HG03175 (cell line): ENCODE data around the gene SLC6A8.
"Not testable (repeated sequence)": the region's sequence is repeated elsewhere in the genome, so short reads cannot be mapped to it uniquely, and the experiment has no call there.

Experiments
- ATAC-seq: cut with Tn5 transposase; IDR thresholded peaks from one replicate; pipeline ENCODE4 v1.9.1; 2021; ENCODE audit warnings: mild to moderate bottlenecking, moderate library complexity; ENCODE audit not compliant: unreplicated experiment

SLC6A8 gene

DNA sequence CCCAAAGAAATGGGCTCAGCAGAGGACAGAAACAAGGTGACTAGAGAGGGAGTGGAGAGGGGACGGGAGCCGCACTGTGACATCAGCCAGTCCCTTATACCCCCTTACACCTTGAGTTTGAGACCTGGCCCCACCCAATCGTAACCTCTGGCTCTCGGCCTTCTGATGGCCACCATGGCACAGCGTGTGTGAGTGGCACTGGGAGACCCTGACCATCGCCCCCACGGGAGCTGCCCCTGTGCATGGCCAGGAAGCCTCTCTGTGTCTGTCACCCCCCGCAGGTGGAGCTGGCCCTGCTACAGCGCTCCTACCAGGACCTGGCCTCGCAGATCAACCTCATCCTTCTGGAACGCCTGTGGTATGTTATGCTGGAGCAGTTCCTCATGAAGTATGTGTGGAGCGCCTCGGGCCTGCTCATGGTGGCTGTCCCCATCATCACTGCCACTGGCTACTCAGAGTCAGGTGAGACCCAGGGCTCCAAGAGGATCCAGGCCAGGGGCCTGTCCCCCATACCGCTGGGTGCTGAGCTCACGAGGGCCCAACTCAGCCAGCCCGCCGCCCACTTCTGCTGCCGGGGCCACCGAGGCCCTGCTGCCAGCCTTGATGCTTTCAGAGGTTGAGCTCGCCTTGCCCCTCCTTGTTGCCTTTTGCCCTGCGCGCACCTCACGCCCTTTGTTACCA, 41.4 kb downstream of the SLC6A8 start:
- no peak for ATAC-seq

DNA sequence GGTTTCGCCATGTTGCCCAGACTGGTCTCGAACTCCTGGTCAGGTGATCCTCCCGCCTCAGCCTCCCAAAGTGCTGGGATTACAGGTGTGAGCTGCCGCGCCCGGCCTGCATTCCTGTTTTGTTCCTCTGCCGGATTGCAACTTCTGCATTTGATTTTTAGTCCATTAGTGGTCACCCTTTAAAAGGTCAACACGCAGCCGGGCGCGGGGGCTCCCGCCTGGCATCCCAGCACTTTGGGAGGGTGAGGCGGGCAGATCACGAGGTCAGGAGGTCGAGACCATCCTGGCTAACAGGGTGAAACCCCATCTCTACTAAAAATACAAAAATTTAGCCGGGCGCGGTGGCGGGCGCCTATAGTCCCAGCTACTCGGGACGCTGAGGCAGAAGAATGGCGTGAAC, 42.4 kb downstream of the SLC6A8 start:
- ATAC-seq = not testable (repeated sequence)

DNA sequence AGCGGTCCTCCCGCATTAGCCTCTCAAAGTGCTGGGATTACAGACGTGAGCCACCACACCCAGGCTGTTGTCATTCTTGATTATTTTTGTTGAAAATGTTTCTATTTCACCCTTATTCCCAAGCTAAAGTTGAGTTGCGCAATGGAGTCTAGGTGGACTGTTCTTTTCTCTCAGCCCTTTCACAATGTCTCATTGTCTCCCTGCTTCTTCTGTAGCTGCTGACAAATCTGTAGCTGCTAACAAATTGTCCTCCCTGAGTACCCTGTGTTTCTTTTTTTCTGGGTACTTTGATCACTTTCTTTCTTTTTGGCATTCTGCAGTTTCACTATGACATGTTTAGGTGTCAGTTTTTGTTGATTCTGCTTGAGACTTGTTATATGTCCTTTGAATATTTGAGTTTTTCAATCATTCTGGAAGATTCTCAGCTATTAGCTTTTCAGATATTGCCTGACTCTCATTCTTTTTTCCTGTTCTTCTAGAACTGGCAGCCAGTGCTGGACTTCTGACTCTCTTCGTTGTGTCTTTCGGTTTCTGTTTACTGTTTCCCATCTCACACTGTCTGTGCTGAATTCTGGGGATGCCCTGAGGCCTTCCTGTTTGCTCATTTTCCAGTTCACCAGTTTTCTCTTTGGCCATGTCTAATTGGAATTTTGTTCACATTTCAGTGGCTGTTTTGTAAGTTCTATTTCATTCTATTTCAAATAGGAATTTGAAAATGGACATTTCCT, 43.6 kb downstream of the SLC6A8 start:
- ATAC-seq = no peak

DNA sequence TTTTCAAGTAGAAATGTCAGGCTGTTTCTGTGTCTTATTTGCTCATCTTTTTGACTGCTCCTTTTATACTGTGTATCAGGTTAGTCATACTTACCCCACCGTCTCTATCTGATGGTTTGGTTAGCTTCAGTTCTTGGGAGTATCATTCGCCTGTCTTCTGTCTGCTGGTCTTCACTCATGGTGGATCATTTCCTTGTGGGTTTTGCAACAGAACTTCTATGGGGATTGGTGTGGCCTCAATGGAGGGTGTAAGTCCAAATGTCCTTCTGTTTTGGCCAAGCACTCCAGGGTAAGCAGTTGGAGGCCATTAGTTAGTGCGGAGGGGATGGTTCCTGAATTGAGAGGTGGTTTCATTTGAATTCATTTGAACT, 44.1 kb downstream of the SLC6A8 start:
- ATAC-seq = no peak

DNA sequence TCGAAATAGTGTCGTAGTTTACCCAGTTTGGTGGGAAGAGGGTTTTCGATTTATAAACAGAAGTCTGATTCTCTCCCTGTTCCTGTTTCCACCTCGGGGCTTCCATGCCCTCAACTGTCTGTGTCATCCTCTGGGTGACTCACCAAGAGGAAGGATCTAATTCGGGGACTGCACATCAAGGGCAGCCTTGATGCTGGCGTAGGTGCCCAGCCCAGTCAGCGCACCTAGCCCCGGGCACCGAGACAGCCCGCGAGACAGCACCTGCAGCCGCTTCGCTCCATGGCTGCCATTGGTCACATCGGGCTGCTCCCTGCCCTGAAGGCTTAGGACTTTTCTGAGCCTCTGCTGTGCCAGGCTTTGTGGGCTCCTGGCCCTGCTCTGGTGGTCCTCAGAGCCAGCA, 44.7 kb downstream of the SLC6A8 start:
- no peak for ATAC-seq

DNA sequence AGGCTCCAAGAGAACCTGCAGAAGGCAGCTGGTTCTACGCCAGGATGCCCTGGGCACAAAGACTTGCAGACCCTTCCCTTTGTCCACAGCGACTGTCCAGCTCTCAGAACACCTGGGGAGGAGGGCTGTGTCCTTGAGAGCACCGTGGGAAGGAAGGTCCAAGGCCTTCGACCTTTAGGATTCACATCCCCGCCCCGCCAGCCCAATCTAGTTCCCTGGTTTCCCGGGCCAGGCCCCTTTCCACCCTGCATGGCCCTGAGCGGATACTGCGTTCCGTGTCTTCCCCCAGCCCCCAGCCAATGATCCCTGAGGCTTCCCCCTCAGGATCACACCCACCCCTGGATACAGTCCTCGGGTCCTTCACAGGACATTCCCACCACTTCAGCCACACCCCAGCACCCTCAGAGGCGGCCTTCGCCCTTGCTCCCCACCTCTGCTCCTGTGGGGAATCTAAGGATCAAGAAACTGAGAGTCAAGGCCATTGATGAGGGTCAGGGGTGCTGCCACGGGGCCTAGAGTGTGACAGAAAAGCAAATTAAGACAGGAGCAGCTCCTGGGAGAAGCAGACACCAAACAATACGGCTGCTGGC, 46.0 kb downstream of the SLC6A8 start:
- no peak for ATAC-seq

DNA sequence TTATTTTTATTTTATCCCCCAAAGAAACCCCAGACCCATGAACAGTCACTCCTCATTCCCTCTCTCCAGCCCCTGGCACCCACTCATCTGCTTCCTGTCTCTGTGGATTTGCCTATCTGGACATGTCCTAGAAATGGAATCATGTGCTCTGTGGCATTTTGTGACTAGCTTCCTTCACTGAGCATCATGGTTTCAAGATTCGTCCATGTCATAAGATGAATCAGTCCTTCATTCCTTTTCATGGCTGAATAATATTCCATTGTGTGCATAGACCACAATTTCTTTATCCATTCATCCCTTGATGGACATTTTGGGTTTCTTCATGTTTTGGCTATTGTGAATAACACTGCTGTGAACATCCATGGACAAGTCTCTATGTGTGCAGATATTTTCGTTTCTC, 47.1 kb downstream of the SLC6A8 start:
- ATAC-seq = no peak

GRCh38 chrX:153735274-153735673, 47.5 kb downstream of the SLC6A8 start:
- ATAC-seq = no peak

GRCh38 chrX:153736071-153736820, 48.5 kb downstream of the SLC6A8 start:
- ATAC-seq = no peak

GRCh38 chrX:153736871-153737441, 49.2 kb downstream of the SLC6A8 start:
- no peak for ATAC-seq

GRCh38 chrX:153738056-153738605, 50.4 kb downstream of the SLC6A8 start:
- ATAC-seq = no peak

DNA sequence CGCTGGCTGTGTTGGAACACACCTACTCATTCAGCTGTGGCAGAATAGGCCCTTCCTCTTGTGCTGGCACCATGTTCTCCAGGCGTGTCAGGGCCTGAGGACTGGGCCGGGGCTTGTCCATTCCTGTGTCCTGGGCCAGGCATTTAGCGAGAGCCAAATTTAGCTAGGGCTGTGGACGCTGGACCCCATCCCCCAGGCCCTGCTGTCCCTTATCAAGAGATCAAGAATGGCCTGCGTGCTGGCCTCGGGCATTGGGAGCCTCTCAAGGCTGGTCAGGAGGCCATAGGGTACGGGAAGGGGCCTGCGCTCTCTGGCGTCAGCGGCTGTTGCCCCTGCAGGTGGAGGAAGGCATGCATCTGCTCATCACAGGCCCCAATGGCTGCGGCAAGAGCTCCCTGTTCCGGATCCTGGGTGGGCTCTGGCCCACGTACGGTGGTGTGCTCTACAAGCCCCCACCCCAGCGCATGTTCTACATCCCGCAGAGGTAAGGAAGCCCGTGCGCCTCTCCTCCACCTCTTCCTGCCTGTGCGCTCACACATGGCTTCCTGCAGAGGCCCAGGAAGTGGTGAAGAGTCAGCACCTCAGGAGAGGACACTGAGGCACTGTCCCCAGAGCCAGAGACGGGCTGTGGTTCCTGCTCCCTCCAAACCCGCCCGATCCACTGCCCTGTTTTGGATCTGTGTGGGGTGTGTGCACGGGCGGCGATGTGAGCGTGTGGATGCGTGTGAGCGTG, 52.2 kb downstream of the SLC6A8 start:
- ATAC-seq = no peak

DNA sequence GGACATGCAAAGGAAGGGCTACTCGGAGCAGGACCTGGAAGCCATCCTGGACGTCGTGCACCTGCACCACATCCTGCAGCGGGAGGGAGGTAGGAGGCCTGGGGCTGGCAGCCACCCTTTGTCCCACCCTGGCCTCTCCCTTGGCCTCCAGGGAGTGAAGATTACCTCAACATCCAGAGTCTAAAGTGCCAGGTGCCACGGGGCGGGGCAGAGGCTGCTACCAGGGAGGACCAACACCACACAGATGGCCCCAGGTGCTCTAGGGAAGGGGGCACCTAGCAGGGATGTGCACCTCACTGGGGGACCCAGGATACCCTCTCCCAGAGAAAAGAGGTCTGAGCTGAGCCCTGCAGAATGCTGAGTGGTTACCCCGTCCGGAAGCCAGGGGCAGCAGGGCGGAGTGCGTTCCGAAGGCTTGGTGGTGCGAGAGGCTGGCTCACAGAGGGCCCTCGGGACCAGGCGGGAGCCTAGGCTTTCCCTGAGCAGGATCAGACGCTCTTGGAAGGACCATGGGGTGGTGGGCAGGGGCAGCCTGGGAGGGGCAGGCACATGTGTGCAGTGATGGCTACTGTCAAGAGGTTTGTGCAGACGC, 53.0 kb downstream of the SLC6A8 start:
- ATAC-seq = no peak

GRCh38 chrX:153741446-153741845, 53.7 kb downstream of the SLC6A8 start:
- ATAC-seq = no peak

DNA sequence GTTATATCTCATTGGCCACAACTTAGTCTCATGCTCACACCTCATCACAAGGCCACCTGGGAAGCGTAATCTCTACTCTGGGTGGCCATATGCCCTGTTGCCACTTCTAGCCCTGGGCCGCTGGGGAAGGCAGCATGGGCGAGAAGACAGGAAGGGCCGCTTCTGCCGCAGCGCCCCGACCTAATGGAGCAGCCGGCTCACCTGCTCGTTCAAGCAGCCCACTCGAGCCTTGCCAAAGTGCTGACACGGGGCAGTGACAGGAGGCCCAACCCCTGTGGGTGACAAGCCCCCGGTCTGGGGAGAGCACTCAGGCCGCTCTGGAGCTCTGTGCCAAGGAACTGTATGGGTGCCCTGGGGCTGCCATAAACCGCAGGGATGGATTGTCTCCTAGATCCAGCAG, 54.4 kb downstream of the SLC6A8 start:
- not testable (repeated sequence) for ATAC-seq

GRCh38 chrX:153742796-153743467, 55.2 kb downstream of the SLC6A8 start:
- ATAC-seq = not testable (repeated sequence)

GRCh38 chrX:153743468-153744209, 55.9 kb downstream of the SLC6A8 start:
- ATAC-seq = not testable (repeated sequence)

DNA sequence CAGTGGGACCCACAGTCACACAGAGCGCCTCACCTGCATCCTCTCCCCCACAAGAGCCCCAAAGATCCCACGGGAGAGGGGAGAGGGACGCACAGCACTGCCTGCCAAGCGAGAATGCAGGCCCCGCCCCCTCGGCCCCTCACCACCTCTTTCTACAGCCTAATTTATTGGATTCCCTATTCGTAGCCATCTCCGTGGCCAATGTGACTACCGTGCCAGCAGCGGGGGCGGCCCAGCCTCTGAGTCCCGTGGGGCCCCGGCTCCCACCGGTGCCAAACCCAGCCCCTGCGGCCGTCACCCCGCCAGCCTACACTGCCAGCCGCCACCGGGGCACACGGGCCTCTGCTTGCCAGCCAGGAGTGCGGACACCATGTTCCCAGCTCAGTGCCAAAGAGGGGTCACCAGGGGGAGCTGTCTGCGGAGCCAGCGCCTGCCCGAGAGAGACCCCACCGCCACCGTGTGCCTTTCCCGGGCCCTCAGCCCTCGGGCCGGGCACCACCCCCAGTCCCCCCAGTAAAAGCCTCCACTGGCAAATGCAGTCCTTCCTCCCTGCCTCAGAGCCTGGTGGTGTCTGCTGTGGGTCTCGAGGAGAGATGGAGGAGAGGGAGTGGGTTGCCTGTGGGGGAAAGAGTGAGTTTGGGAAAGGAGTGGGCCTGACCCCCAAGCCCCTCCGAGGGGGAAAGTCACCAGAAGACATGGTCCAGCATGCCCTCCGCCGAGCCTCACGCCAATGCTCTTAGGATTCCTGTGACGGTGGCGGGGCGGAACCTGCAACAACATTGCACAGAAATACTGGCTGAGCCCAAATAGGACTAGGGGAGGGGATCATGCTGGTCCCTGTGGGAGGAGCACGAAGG, 56.7 kb downstream of the SLC6A8 start:
- no peak for ATAC-seq
